Measurements from ENCODE around the gene OR2C3. TPM values are rescaled to one million over a fixed set of nuclear protein-coding genes. Genes with fewer than 3 reads are reported as not detected.

The OR2C3 gene
- 0.04 and 0.07 TPM in 2 replicates for total RNA-seq

DNA sequence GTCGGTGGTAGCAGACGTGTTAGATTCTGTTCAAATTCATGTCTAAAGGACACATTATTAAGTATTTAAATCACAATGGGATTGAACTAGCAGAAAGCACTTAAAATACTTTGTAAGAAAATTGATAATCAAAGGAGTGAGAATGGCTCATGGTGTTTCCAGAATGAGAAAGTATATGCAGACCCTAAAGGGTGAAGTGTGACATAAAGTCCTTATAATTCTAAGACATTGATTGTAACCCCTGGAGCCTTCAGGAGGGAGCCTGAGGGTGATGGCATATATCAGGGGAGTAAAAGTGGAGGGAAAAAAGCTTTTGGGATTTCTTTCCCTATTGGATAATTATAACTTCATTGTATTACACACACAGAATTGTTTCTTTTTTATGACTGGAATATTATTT, at the start of gene OR2C3:
TSS of gene OR2C3 (minus strand) at position 101 of the 400 bp plus-strand sequence. CDS start 3,929 bp downstream, outside the sequence.
- TF ChIP-seq, protein P1, sequence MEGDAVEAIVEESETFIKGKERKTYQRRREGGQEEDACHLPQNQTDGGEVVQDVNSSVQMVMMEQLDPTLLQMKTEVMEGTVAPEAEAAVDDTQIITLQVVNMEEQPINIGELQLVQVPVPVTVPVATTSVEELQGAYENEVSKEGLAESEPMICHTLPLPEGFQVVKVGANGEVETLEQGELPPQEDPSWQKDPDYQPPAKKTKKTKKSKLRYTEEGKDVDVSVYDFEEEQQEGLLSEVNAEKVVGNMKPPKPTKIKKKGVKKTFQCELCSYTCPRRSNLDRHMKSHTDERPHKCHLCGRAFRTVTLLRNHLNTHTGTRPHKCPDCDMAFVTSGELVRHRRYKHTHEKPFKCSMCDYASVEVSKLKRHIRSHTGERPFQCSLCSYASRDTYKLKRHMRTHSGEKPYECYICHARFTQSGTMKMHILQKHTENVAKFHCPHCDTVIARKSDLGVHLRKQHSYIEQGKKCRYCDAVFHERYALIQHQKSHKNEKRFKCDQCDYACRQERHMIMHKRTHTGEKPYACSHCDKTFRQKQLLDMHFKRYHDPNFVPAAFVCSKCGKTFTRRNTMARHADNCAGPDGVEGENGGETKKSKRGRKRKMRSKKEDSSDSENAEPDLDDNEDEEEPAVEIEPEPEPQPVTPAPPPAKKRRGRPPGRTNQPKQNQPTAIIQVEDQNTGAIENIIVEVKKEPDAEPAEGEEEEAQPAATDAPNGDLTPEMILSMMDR (IDR thresholded peaks at IDR 0.05; ENCODE audit: insufficient read depth, low read length, poor library complexity, severe bottlenecking): no peak
- Histone ChIP-seq H3K27me3 (ENCODE audit: control insufficient read depth, insufficient read depth, low read length) (no peaks in the 10 kb centered on the region), H3K36me3 (ENCODE audit: control insufficient read depth, insufficient read depth, low read length) (no peaks in the 10 kb centered on the region), H3K4me3 (ENCODE audit: low read depth, low read length) (no peak within 1 kb of the TSS)
- DNase-seq (ENCODE audit: low read depth): no peak

DNA sequence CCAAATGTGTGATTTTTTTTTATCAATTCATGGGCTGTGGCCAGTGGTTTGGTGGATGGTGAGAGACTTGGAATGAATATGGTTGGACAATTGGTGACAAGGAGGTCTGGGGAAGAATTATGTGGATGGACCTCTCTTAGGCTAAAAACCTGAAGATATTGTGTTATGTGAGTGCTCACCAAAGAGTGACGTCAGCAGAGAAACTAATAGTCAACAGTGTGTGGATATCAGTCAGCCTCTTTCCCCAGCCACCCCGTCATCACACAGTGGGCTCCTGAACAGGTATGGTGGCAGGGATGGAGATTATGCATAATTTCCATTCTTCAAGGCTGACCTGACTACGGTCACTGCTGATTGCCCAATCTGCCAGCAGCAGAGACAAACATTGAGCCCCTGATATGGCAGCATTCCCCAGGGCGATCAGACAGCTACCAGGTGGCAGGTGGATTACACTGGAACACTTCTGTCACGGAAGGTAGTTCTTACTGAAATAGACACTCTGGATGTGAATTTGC, 42.8 kb upstream of the OR2C3 start:
- Histone ChIP-seq H3K4me3 (ENCODE audit: low read depth, low read length) (no peak overlapping the region), H3K36me3 (ENCODE audit: control insufficient read depth, insufficient read depth, low read length) (no peaks in the 10 kb centered on the region), H3K27me3 (ENCODE audit: control insufficient read depth, insufficient read depth, low read length) (no peaks in the 10 kb centered on the region)
- no peak for DNase-seq (ENCODE audit: low read depth)
- TF ChIP-seq, protein P1 (IDR thresholded peaks at IDR 0.05; ENCODE audit: insufficient read depth, low read length, poor library complexity, severe bottlenecking): no peak

GRCh38 chr1:247576514-247576913, 40.3 kb upstream of the OR2C3 start:
- DNase-seq (ENCODE audit: low read depth): no peak

DNA sequence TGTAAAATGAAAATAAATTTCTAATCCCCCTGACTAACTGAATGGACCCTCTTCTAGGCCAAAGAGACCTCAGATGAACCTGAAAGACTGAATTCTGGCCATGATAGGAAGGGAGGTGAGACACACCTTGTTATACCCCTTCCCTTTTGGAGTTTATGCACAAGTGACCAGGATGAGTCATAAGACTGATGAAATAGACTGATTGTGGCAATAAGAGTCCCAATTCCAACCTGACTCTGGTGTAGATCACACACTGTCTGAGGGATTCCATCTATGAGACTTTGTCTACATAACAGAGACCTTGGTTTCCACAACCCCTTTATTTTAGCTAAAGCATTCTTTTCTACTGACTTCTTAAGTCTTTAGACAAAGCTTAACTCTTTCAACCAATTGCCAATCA, 38.4 kb upstream of the OR2C3 start:
- Histone ChIP-seq H3K36me3 (ENCODE audit: control insufficient read depth, insufficient read depth, low read length) (no peaks in the 10 kb centered on the region), H3K4me3 (ENCODE audit: low read depth, low read length) (no peak overlapping the region), H3K27me3 (ENCODE audit: control insufficient read depth, insufficient read depth, low read length) (no peaks in the 10 kb centered on the region)
- DNase-seq (ENCODE audit: low read depth): no peak
- TF ChIP-seq, protein P1 (IDR thresholded peaks at IDR 0.05; ENCODE audit: insufficient read depth, low read length, poor library complexity, severe bottlenecking): no peak

More at GRCh38 chr1:247576514-247576913, 40.3 kb upstream of the OR2C3 start:
- H3K36me3 ChIP-seq (ENCODE audit: control insufficient read depth, insufficient read depth, low read length): no peaks in the 10 kb centered on the region
- TF ChIP-seq, protein P1 (IDR thresholded peaks at IDR 0.05; ENCODE audit: insufficient read depth, low read length, poor library complexity, severe bottlenecking): peak; percentile 20
- H3K27me3 ChIP-seq (ENCODE audit: control insufficient read depth, insufficient read depth, low read length): no peaks in the 10 kb centered on the region
- no peak overlapping the region for H3K4me3 ChIP-seq (ENCODE audit: low read depth, low read length)

GRCh38 chr1:247574236-247574635, 38.0 kb upstream of the OR2C3 start:
- H3K4me3 ChIP-seq (ENCODE audit: low read depth, low read length): no peak overlapping the region
- H3K27me3 ChIP-seq (ENCODE audit: control insufficient read depth, insufficient read depth, low read length): no peaks in the 10 kb centered on the region
- no peaks in the 10 kb centered on the region for H3K36me3 ChIP-seq (ENCODE audit: control insufficient read depth, insufficient read depth, low read length)
- DNase-seq (ENCODE audit: low read depth): no peak
- TF ChIP-seq, protein P1 (IDR thresholded peaks at IDR 0.05; ENCODE audit: insufficient read depth, low read length, poor library complexity, severe bottlenecking): no peak

GRCh38 chr1:247562198-247562597, 26.0 kb upstream of the OR2C3 start:
- TF ChIP-seq, protein P1 (IDR thresholded peaks at IDR 0.05; ENCODE audit: insufficient read depth, low read length, poor library complexity, severe bottlenecking): no peak
- H3K4me3 ChIP-seq (ENCODE audit: low read depth, low read length): no peak overlapping the region
- H3K36me3 ChIP-seq (ENCODE audit: control insufficient read depth, insufficient read depth, low read length): no peaks in the 10 kb centered on the region
- no peak for DNase-seq (ENCODE audit: low read depth)
- no peaks in the 10 kb centered on the region for H3K27me3 ChIP-seq (ENCODE audit: control insufficient read depth, insufficient read depth, low read length)
